Rectal smooth muscle tissue (tissue), 1 donor: ENCODE measurements around the gene UGT2B15.
"Not testable (repeated sequence)": the region's sequence is repeated elsewhere in the genome, so short reads cannot be mapped to it uniquely, and the experiment has no call there.

Source experiments
- H3K27ac ChIP-seq: one replicate; pipeline ENCODE4 v1.7.0; 2013; ENCODE audit warnings: low read depth, low read length, inconsistent platforms
- H3K27me3 ChIP-seq: one replicate; pipeline ENCODE4 v1.7.0; 2013; ENCODE audit warnings: low read length; ENCODE audit not compliant: control insufficient read depth, insufficient read depth
- H3K36me3 ChIP-seq: one replicate; pipeline ENCODE4 v1.7.0; 2013; ENCODE audit warnings: low read length; ENCODE audit not compliant: control insufficient read depth, insufficient read depth
- H3K4me1 ChIP-seq: one replicate; pipeline ENCODE4 v1.7.0; 2013; ENCODE audit warnings: low read length; ENCODE audit not compliant: control insufficient read depth, insufficient read depth
- H3K4me3 ChIP-seq: one replicate; pipeline ENCODE4 v1.7.0; 2013; ENCODE audit warnings: low read length
- H3K9ac ChIP-seq: one replicate; pipeline ENCODE4 v1.7.0; 2013; ENCODE audit warnings: low read length

UGT2B15 gene

GRCh38 chr4:68670479-68670939, at the start of gene UGT2B15:
TSS of gene UGT2B15 (minus strand) at chr4:68670652. CDS start at chr4:68670618, 34 bp downstream.
- H3K27ac ChIP-seq, H3K9ac ChIP-seq: not testable (repeated sequence)

GRCh38 chr4:68719075-68719473, 48.6 kb upstream of the UGT2B15 start:
- Histone ChIP-seq H3K27me3 (no peaks in the 10 kb centered on the region), H3K27ac (no peak overlapping the region), H3K4me1 (no peaks in the 10 kb centered on the region), H3K36me3 (no peaks in the 10 kb centered on the region), H3K9ac (no peak overlapping the region), H3K4me3 (no peak overlapping the region)

More at GRCh38 chr4:68670479-68670939, at the start of gene UGT2B15:
- H3K4me1 ChIP-seq, H3K36me3 ChIP-seq, H3K27me3 ChIP-seq, H3K4me3 ChIP-seq: not testable (repeated sequence)

GRCh38 chr4:68718447-68719074, 48.1 kb upstream of the UGT2B15 start:
- Histone ChIP-seq H3K27ac (no peak overlapping the region), H3K36me3 (no peaks in the 10 kb centered on the region), H3K4me3 (no peak overlapping the region), H3K4me1 (no peaks in the 10 kb centered on the region), H3K9ac (no peak overlapping the region), H3K27me3 (no peaks in the 10 kb centered on the region)

- no peaks in the 10 kb centered on the region for H3K36me3 ChIP-seq
- H3K4me3 ChIP-seq = no peak overlapping the region
- H3K27me3 ChIP-seq = no peaks in the 10 kb centered on the region
- no peaks in the 10 kb centered on the region for H3K4me1 ChIP-seq
- H3K9ac ChIP-seq = no peak overlapping the region
- no peak overlapping the region for H3K27ac ChIP-seq
These were observed 47.5 kb upstream of the UGT2B15 start for GRCh38 chr4:68717999-68718398.

GRCh38 chr4:68714400-68714799, 43.9 kb upstream of the UGT2B15 start:
- no peak overlapping the region for H3K4me3 ChIP-seq
- H3K27me3 ChIP-seq = no peaks in the 10 kb centered on the region
- H3K4me1 ChIP-seq = no peaks in the 10 kb centered on the region
- H3K9ac ChIP-seq = no peak overlapping the region
- H3K27ac ChIP-seq = no peak overlapping the region
- no peaks in the 10 kb centered on the region for H3K36me3 ChIP-seq

- Histone ChIP-seq H3K36me3 (no peaks in the 10 kb centered on the region), H3K4me1 (no peaks in the 10 kb centered on the region), H3K9ac (no peak overlapping the region), H3K27ac (no peak overlapping the region), H3K27me3 (no peaks in the 10 kb centered on the region), H3K4me3 (no peak overlapping the region)
These were observed 41.8 kb upstream of the UGT2B15 start for GRCh38 chr4:68712207-68712606.

GRCh38 chr4:68708566-68708965, 38.1 kb upstream of the UGT2B15 start:
- Histone ChIP-seq H3K36me3 (no peaks in the 10 kb centered on the region), H3K4me3 (no peak overlapping the region)

GRCh38 chr4:68703168-68703567, 32.7 kb upstream of the UGT2B15 start:
- H3K4me1 ChIP-seq, H3K27ac ChIP-seq, H3K36me3 ChIP-seq, H3K4me3 ChIP-seq, H3K9ac ChIP-seq, H3K27me3 ChIP-seq: not testable (repeated sequence)

More at GRCh38 chr4:68708566-68708965, 38.1 kb upstream of the UGT2B15 start:
- H3K27me3 ChIP-seq = no peaks in the 10 kb centered on the region
- H3K27ac ChIP-seq = no peak overlapping the region
- H3K4me1 ChIP-seq = no peaks in the 10 kb centered on the region
- no peak overlapping the region for H3K9ac ChIP-seq

GRCh38 chr4:68700152-68700551, 29.7 kb upstream of the UGT2B15 start:
- H3K27me3 ChIP-seq = no peaks in the 10 kb centered on the region
- no peaks in the 10 kb centered on the region for H3K4me1 ChIP-seq
- no peaks in the 10 kb centered on the region for H3K36me3 ChIP-seq
- no peak overlapping the region for H3K27ac ChIP-seq
- no peak overlapping the region for H3K9ac ChIP-seq
- H3K4me3 ChIP-seq = no peak overlapping the region

- Histone ChIP-seq H3K4me3 (no peak overlapping the region), H3K9ac (no peak overlapping the region), H3K4me1 (no peaks in the 10 kb centered on the region), H3K27ac (no peak overlapping the region), H3K27me3 (no peaks in the 10 kb centered on the region), H3K36me3 (no peaks in the 10 kb centered on the region)
These were observed 23.0 kb upstream of the UGT2B15 start for GRCh38 chr4:68693325-68694075.

GRCh38 chr4:68691186-68691585, 20.7 kb upstream of the UGT2B15 start:
- Histone ChIP-seq H3K4me1 (no peaks in the 10 kb centered on the region), H3K36me3 (no peaks in the 10 kb centered on the region), H3K9ac (no peak overlapping the region), H3K27me3 (no peaks in the 10 kb centered on the region), H3K27ac (no peak overlapping the region), H3K4me3 (no peak overlapping the region)

GRCh38 chr4:68683034-68683433, 12.6 kb upstream of the UGT2B15 start:
- Histone ChIP-seq H3K4me3 (no peak overlapping the region), H3K27ac (no peak overlapping the region)

GRCh38 chr4:68681298-68681697, 10.8 kb upstream of the UGT2B15 start:
- not testable (repeated sequence) for H3K36me3 ChIP-seq, H3K27ac ChIP-seq, H3K4me3 ChIP-seq, H3K9ac ChIP-seq, H3K27me3 ChIP-seq, H3K4me1 ChIP-seq

More at GRCh38 chr4:68683034-68683433, 12.6 kb upstream of the UGT2B15 start:
- no peaks in the 10 kb centered on the region for H3K36me3 ChIP-seq
- no peak overlapping the region for H3K9ac ChIP-seq
- no peaks in the 10 kb centered on the region for H3K4me1 ChIP-seq
- no peaks in the 10 kb centered on the region for H3K27me3 ChIP-seq
